ENCODE results near the gene TMEM115. TPM values are rescaled to one million over a fixed set of nuclear protein-coding genes. Genes with fewer than 3 reads are reported as not detected.

The TMEM115 gene, protein sequence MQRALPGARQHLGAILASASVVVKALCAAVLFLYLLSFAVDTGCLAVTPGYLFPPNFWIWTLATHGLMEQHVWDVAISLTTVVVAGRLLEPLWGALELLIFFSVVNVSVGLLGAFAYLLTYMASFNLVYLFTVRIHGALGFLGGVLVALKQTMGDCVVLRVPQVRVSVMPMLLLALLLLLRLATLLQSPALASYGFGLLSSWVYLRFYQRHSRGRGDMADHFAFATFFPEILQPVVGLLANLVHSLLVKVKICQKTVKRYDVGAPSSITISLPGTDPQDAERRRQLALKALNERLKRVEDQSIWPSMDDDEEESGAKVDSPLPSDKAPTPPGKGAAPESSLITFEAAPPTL
- 10 to 100 TPM; 22.2 to 38.0 (median 27.5) TPM for polyA plus RNA-seq (ENCODE audit: insufficient read depth in 1 of 5, insufficient read length in 5 of 5, low replicate concordance in 1 of 5)
- long read RNA-seq, donor 1, transcript TMEM115-201 (2 exons, 2,197 nt) = major isoform, 32 of 32 reads
- long read RNA-seq, donor 1, partial matches to known transcripts = 0 of 32 reads
- long read RNA-seq, donor 1, other reads (novel, unspliced or antisense) = 0 of 32 reads
- long read RNA-seq, donor 2, transcript TMEM115-201 (2 exons, 2,197 nt) = major isoform, 14 of 14 reads
- long read RNA-seq, donor 2, partial matches to known transcripts = 0 of 14 reads
- long read RNA-seq, donor 2, other reads (novel, unspliced or antisense) = 0 of 14 reads
- long read RNA-seq, donor 3, transcript TMEM115-201 (2 exons, 2,197 nt) = major isoform, 29 of 29 reads
- long read RNA-seq, donor 3, partial matches to known transcripts = 0 of 29 reads
- long read RNA-seq, donor 3, other reads (novel, unspliced or antisense) = 0 of 29 reads
- long read RNA-seq, donor 4, transcript TMEM115-201 (2 exons, 2,197 nt) = major isoform, 16 of 23 reads
- long read RNA-seq, donor 4, partial matches to known transcripts = 7 of 23 reads
- long read RNA-seq, donor 4, other reads (novel, unspliced or antisense) = 0 of 23 reads
- long read RNA-seq, donor 5, transcript TMEM115-201 (2 exons, 2,197 nt) = major isoform, 26 of 26 reads
- long read RNA-seq, donor 5, partial matches to known transcripts = 0 of 26 reads
- long read RNA-seq, donor 5, other reads (novel, unspliced or antisense) = 0 of 26 reads
- long read RNA-seq, donor 6, transcript TMEM115-201 (2 exons, 2,197 nt) = major isoform, 36 of 49 reads
- long read RNA-seq, donor 6, partial matches to known transcripts = 13 of 49 reads
- long read RNA-seq, donor 6, other reads (novel, unspliced or antisense) = 0 of 49 reads
- long read RNA-seq, donor 7, transcript TMEM115-201 (2 exons, 2,197 nt) = major isoform, 23 of 23 reads
- long read RNA-seq, donor 7, partial matches to known transcripts = 0 of 23 reads
- long read RNA-seq, donor 7, other reads (novel, unspliced or antisense) = 0 of 23 reads
- long read RNA-seq, donor 8, transcript TMEM115-201 (2 exons, 2,197 nt) = major isoform, 8 of 14 reads
- long read RNA-seq, donor 8, partial matches to known transcripts = 6 of 14 reads
- long read RNA-seq, donor 8, other reads (novel, unspliced or antisense) = 0 of 14 reads

DNA sequence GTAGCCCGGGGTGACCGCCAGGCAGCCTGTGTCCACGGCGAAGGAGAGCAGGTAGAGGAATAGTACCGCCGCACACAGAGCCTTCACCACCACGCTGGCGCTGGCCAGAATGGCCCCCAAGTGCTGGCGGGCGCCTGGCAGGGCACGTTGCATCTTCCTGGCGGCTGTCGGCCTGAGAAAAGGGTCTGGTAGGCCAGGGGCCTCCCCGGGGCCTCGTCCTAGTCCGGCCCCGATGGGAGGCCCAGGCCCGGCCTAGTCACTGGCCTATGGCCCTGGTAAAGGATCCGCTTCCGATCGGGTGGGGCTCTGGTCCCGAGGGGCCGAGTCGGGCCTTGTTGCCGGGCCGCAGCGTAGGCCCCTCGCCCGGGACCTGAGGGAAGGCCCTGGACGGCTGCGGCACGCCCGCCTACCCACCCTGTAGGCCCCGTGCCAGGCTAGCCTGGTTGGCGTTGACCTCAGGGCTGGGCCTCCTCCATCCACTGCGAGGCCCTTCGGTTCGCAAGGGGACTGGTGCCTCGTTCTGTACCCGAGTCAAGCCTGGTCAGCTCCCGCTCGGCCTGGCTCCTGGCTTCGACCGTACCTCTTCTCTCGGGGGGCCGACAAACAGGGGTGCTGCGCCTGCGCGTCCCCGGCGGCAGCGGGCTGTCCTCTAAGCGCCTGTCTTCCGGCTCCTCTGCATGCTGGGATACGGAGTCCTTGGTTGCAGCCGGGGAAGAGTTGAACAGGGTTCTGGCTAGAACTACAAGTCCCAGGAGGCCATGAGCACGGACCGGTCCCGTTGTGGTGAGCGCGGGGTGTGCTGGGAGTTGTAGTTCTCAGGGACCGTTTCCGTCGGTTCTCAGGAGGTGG, at the start of gene TMEM115:
Gene TMEM115, minus strand, starts transcription at position 611 of the 849 bp plus-strand sequence. Its CDS starts 458 bp downstream, at position 153.
- DNase-seq = peak; percentile 94 to 95

DNA sequence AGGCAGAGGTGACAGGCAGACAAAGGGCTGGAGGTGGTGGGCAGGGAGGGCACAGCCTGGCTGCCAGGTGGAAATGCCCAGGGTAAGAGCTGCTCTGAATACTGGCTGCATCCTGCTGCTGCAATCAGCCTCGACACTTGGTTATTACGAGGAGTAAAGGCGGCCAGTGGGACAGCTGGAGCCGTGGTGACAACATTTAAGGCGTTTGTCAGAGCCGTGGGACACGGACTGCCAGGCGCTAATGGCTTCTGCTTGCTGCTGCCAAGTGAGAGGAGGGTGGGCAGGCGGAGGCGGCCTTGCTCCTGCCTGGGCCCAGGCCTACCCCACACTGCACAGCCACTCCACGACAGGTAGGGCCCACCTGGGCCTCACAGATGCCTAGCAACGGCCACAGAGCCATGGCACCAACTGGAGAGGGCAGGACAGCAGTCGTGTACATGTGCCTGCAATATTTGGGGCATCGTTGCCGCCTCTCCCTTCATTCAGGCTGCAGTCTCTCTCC, 49.2 kb upstream of the TMEM115 start:
- no peak for DNase-seq

GRCh38 chr3:50406487-50406886, 47.2 kb upstream of the TMEM115 start:
- DNase-seq = no peak

DNA sequence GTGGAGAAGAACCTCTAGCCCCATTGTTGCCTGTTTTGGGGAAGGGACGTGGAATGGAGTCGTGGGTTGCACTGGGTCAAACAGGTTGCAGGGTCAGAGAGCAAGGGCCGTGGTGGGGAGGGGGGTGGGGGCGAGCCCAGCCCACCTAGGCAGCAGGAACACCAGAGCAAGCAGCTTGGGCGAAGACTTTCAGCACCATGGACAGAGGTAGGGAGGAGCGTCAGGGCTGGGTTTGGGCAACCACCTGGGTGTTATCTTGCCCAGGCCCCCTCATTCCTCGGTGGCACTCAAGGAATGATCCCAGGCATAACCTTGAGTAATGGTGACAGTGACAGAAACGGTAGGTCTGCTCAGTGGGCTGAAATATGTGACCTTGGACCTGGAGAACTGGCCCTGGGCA, 45.9 kb upstream of the TMEM115 start:
- DNase-seq = peak in 1 of 2 donors; percentile 12

DNA sequence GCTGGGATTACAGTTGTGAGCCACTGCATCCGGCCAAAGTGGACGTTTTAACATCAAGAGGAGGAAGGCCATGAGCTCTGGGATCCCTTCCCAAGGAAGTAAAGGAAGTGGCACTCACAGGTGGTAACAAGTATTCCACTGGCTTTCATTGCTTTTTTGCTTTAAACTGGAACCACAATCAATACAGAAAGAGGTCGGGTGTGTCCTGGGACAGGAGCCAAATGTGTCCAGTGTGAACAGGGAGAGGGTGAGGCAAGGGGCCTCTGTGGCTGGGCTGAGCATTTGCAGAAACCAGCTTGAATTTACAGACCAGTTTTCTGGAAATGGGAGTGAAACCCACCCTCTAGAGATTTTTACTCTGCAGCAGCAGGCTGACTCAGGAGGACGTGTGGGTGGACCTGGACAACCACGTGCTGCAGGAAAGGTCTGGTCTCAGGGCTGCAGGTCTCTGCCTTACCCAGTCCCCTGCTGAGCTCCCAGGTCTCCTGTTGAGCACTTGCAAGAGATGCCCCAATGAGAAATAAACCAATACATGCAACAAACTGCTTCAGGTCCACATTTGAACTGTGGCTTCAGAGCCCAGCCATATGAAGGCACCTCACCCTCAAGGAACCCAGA, 42.8 kb upstream of the TMEM115 start:
- DNase-seq = no peak

GRCh38 chr3:50396502-50396901, 37.2 kb upstream of the TMEM115 start:
- DNase-seq = no peak

- no peak for DNase-seq
These were observed 35.9 kb upstream of the TMEM115 start for GRCh38 chr3:50395070-50395860.

GRCh38 chr3:50393061-50393460, 33.7 kb upstream of the TMEM115 start:
- no peak for DNase-seq

- no peak for DNase-seq
These were observed 32.9 kb upstream of the TMEM115 start for GRCh38 chr3:50392101-50392715.

DNA sequence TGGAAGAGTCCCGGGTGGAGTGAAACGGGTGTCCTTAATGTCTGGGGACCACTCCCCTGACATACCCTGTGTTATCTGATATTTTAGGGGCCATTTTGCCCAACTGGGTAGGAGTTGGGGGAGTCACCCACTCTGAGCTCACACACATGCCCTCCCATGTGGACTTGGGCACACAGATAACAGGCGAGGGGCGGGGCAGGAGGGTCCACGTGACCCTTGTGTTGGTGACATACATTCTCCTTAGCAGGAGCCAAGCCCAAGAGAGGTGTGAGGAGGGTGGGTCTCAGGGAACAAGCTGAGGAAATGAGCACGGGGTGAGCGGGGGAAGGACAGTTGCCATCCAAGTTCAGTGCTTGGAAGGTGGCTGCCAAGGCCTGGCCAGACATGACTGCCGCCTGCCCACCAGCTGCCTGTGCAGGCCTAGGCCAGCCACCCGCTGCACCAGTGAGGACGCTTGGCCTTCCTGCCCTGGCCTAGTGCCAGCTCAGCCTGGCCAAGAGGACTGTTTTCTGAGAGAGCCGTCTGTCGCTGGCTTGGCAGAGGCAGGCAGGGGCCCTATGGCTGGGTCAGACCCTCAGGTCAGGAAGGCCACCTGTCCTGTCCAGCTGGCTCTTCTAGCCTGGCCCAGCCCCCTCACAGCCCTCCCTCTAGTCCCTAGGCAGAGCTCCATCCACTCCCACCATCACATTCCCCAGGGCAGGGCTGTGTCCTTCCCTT, 31.3 kb upstream of the TMEM115 start:
- DNase-seq = peak in 1 of 2 donors; percentile 28

GRCh38 chr3:50389414-50389767, 30.1 kb upstream of the TMEM115 start:
- no peak for DNase-seq

DNA sequence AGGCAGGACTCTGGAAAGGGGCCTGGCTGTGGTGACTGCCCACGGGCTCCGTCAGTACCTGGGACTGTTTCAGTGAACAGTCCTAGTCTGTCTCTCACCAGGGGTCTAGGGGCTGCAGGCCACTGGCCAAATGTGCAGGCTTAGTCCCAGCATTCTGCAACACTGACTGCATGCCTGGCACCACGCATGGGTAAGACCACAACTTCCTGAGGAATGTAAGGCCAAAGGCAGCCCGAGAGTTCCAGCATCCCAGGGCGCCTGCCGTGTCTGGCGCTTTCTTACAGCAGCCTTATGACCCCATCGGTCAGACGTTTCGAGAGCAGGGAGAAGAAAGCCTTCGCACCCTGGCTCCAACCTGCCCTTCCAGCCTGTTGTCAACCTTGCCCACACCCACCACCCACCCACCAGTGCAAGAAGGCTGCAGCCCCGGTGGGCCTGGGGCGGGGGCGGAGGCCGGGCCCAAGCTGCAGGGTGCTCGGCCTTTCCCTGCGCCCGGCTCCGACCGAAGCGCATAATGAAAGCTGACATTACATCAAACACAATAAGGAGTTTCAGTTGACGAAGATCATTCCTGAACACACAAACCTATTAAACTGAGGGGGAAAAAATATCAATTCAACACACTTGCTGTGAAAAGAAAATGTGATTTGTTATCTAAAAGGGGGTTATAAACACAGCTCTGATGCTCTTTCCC, 29.5 kb upstream of the TMEM115 start:
- no peak for DNase-seq

- no peak for DNase-seq
These were observed 28.8 kb upstream of the TMEM115 start for GRCh38 chr3:50388016-50388719.

- DNase-seq = no peak
These were observed 26.4 kb upstream of the TMEM115 start for GRCh38 chr3:50385754-50386153.

DNA sequence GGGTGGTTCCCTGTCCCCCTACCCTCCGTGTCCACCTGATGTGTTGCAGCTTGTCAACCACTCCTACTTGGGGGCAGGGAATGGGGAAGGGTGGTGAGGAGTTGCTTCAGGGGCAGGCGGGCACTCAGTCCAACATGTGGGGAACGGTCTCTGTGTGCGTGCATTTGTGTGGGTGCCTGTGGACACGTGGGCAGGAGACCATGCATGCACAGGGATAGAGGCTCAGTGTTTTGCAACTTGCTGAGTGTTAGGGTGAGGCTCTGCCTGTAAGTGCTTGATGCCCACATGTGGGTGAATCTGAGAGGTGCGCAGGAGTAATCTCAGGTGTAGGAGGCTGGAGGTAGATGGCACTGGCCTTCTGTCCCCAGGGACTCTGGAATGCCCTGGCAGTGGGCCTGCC, 24.4 kb upstream of the TMEM115 start:
- DNase-seq = no peak

DNA sequence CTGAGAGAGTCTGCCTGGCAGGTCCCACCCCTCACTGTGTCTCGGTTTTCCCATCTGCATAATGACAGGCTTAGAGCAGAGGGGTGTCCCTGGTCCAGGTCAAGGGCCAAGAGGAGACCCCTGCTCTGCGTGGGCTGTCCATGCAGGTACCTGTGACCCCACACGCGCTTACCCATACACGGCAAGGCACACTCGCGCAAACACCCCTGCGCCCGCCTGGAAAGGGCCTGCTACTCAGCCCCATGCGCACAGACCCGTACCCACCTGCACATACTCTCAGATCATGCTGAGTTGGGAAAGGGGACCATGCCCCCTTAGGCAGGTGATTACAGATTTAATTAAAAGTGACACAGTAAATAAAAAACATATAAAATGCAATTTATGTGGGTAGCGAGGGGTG, 23.4 kb upstream of the TMEM115 start:
- no peak for DNase-seq

Data from right lung (tissue), 10 donors.